ENCODE results near the gene CHRNA4. TPM values are rescaled to one million over a fixed set of nuclear protein-coding genes. Genes with fewer than 3 reads are reported as not detected.
"Not testable (repeated sequence)": the region's sequence is repeated elsewhere in the genome, so short reads cannot be mapped to it uniquely, and the experiment has no call there.

CHRNA4 gene
- total RNA-seq, 3 donors from 2014 or later (not counting 1 experiment from before 2014, with no cell fraction given), result not detected

DNA sequence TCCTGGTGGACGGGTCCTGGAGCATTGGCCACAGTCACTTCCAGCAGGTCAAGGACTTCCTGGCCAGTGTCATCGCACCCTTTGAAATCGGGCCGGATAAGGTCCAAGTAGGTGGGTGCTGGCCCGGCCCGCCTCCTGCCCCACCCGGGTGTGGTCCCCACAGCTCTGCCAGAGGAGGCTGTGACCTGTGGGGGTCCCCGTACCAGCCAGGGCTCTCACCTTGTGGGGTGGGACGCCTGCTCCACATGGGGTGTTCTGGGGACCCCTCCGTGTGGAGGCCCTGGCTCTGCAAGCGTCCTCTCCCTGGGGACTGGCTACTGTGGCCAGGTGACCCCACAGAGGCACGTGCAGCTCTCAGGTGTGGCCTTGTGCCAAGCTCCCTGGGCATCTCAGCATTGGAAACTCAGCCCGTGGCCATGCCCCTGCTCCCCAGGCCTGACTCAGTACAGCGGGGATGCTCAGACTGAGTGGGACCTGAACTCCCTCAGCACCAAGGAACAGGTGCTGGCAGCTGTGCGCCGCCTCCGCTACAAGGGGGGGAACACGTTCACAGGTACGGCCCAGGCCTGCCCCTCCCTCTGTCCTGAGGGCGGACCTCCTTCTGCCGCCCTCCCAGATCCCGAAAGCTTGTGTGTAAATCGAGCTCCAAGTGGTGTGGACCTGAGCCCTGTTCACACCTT, 53.5 kb downstream of the CHRNA4 start:
- Mint-ChIP-seq H3K4me1 (no peaks in the 10 kb centered on the region), H3K27me3 (ENCODE audit: low read depth in 2 of 2) (peaks cover 0 to 6% of the 10 kb centered on the region in 2 donors), H3K9me3 (no peaks in the 10 kb centered on the region), H3K27ac (no peak overlapping the region), H3K4me3 (no peak overlapping the region), H3K36me3 (no peaks in the 10 kb centered on the region)
- intact Hi-C loops (cut with micrococcal nuclease), result loop anchor here (2.0 kb wide), 1 partner anchor 73 kb away; no protein-coding TSS in a partner anchor
- no peak for TF ChIP-seq CTCF (IDR thresholded peaks at IDR 0.05)
- WGBS (ENCODE audit: insufficient coverage), result 82% methylated on average over 23 of the region's 23 CpGs
- DNase-seq (no peak), ATAC-seq (no peak)
- Histone ChIP-seq H3K9me3 (ENCODE audit: control insufficient read depth, insufficient read depth, low read length) (no peaks in the 10 kb centered on the region), H3K36me3 (ENCODE audit: control insufficient read depth, insufficient read depth, low read length) (no peaks in the 10 kb centered on the region), H3K27me3 (ENCODE audit: control insufficient read depth, insufficient read depth, low read length) (no peaks in the 10 kb centered on the region), H3K27ac (ENCODE audit: low read length) (no peak overlapping the region), H3K4me3 (ENCODE audit: low read length) (no peak overlapping the region), H3K4me1 (ENCODE audit: control insufficient read depth, insufficient read depth, low read length) (peaks cover 3% of the 10 kb centered on the region)

- H3K27me3 Mint-ChIP-seq (ENCODE audit: low read depth in 2 of 2), result peaks cover 0 to 6% of the 10 kb centered on the region in 2 donors
These were observed 54.2 kb downstream of the CHRNA4 start for GRCh38 chr20:63306673-63307537.

GRCh38 chr20:63305933-63306672, 55.0 kb downstream of the CHRNA4 start:
- 67% methylated on average over 13 of the region's 30 CpGs for WGBS (ENCODE audit: insufficient coverage)
- intact Hi-C loops (cut with micrococcal nuclease); H3K4me3 Mint-ChIP-seq; H3K27ac ChIP-seq (ENCODE audit: low read length); H3K9me3 ChIP-seq (ENCODE audit: control insufficient read depth, insufficient read depth, low read length); DNase-seq; H3K27me3 Mint-ChIP-seq (ENCODE audit: low read depth in 2 of 2); H3K4me1 Mint-ChIP-seq; H3K36me3 Mint-ChIP-seq; H3K4me1 ChIP-seq (ENCODE audit: control insufficient read depth, insufficient read depth, low read length); H3K27me3 ChIP-seq (ENCODE audit: control insufficient read depth, insufficient read depth, low read length); H3K4me3 ChIP-seq (ENCODE audit: low read length); ATAC-seq; H3K27ac Mint-ChIP-seq; H3K36me3 ChIP-seq (ENCODE audit: control insufficient read depth, insufficient read depth, low read length); H3K9me3 Mint-ChIP-seq: not testable (repeated sequence)

More at GRCh38 chr20:63306673-63307537, 54.2 kb downstream of the CHRNA4 start:
- no peaks in the 10 kb centered on the region for H3K27me3 ChIP-seq (ENCODE audit: control insufficient read depth, insufficient read depth, low read length)
- no peaks in the 10 kb centered on the region for H3K36me3 ChIP-seq (ENCODE audit: control insufficient read depth, insufficient read depth, low read length)
- H3K4me1 Mint-ChIP-seq, result no peaks in the 10 kb centered on the region
- no peak for TF ChIP-seq CTCF (IDR thresholded peaks at IDR 0.05)
- H3K9me3 ChIP-seq (ENCODE audit: control insufficient read depth, insufficient read depth, low read length), result no peaks in the 10 kb centered on the region
- WGBS (ENCODE audit: insufficient coverage), result 84% methylated on average over 35 of the region's 35 CpGs
- no peaks in the 10 kb centered on the region for H3K36me3 Mint-ChIP-seq
- no peak for DNase-seq
- H3K4me1 ChIP-seq (ENCODE audit: control insufficient read depth, insufficient read depth, low read length), result peaks cover under 1% of the 10 kb centered on the region
- no peak overlapping the region for H3K27ac Mint-ChIP-seq
- H3K4me3 ChIP-seq (ENCODE audit: low read length), result no peak overlapping the region
- H3K27ac ChIP-seq (ENCODE audit: low read length), result no peak overlapping the region
- intact Hi-C loops (cut with micrococcal nuclease), result no loop called here
- H3K9me3 Mint-ChIP-seq, result peaks cover 0 to under 1% of the 10 kb centered on the region in 2 donors
- ATAC-seq, result no peak
- H3K4me3 Mint-ChIP-seq, result no peak overlapping the region

DNA sequence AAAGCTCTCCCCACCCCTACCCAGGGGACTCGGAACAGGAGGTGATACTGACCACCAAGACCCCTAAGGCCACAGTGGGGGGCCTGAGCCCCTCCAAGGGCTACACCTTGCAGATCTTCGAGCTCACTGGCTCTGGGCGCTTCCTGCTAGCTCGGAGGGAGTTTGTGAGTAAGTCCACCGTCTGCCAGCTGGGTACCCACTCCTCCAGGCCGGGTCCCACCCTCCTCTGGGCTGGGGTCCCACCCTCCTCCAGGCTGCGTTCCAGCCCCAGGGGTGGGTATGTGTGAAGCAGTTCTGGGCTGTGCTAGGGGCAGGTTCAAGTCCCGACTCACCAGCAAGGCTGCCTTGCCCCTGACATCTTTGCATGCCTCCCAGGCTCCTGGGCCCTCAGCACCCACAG, 55.8 kb downstream of the CHRNA4 start:
- 54% methylated on average over 8 of the region's 8 CpGs for WGBS (ENCODE audit: insufficient coverage)
- peaks cover 4 to 6% of the 10 kb centered on the region in 2 donors for H3K9me3 Mint-ChIP-seq

More for the DNA sequence above, 55.8 kb downstream of the CHRNA4 start:
- H3K27ac ChIP-seq (ENCODE audit: low read length), result no peak overlapping the region
- TF ChIP-seq CTCF (IDR thresholded peaks at IDR 0.05), result no peak
- no peaks in the 10 kb centered on the region for H3K4me1 ChIP-seq (ENCODE audit: control insufficient read depth, insufficient read depth, low read length)
- Mint-ChIP-seq H3K4me1 (no peaks in the 10 kb centered on the region), H3K36me3 (no peaks in the 10 kb centered on the region), H3K27me3 (ENCODE audit: low read depth in 2 of 2) (peaks cover 0 to 11% of the 10 kb centered on the region in 2 donors), H3K27ac (no peak overlapping the region), H3K4me3 (no peak overlapping the region)
- no peak for DNase-seq
- intact Hi-C loops (cut with micrococcal nuclease), result no loop called here
- H3K36me3 ChIP-seq (ENCODE audit: control insufficient read depth, insufficient read depth, low read length), result no peaks in the 10 kb centered on the region
- ATAC-seq, result no peak
- H3K4me3 ChIP-seq (ENCODE audit: low read length), result no peak overlapping the region
- no peaks in the 10 kb centered on the region for H3K9me3 ChIP-seq (ENCODE audit: control insufficient read depth, insufficient read depth, low read length)
- no peaks in the 10 kb centered on the region for H3K27me3 ChIP-seq (ENCODE audit: control insufficient read depth, insufficient read depth, low read length)

Measured in natural killer cell (primary cell).